ENCODE results near the gene CD74. TPM values are rescaled to one million over a fixed set of nuclear protein-coding genes. Genes with fewer than 3 reads are reported as not detected.

The CD74 gene
- total and polyA plus RNA-seq, 2 of the 13 experiments (the other 11 are each of a cell fraction or from before 2014, with no cell fraction given): 34.1 to 84.4 TPM

DNA sequence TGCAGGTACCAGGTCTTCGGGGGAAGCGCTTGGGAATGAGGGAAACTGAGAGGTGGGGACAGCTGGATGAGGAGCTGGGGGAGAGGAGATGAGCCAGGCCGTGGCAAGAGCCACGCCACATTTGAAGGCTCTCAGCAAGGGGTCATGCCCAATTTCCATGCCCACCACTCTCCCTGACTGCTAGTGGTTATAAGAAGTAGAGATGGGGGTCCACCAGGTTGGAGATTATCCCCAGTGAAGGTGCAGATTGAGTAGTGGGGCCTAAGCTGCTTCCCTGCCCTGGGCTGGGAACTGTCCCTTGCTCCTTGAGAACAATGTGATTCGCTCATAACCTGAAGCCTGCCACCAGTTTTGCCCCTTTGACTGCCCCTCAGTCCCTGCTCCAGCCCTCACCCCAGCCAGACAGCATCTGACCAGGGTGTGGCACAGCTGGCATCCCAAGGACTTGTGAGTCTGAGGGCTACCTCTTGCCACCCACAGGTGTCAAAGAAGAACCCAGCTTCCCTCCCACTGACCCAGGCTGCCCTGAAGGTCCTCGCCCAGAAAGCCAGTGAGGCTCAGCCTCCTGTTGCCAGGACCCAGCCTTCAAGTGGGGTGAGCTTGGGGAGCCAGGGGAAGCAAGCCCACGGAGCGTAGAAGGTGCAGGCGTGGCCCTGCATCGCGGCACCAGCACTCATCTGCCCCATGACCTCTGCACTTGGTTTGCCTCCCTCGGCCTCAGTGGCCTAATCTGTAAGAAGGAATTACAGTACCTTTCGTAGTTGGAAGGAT is 21.5 kb downstream of the CD74 start:
- in situ Hi-C loops (cut with HindIII; ENCODE audit: extremely low pct_ligation_motif_present, low pct_unique_long_range_greater_than_20kb): no loop called here
- TF ChIP-seq ZNF629 (CRISPR knock-in tag; conservative IDR thresholded peaks at IDR 0.05) (no peak), ATF7 (IDR thresholded peaks at IDR 0.05) (no peak), ATF7 (CRISPR knock-in tag; IDR thresholded peaks at IDR 0.05) (no peak), MXI1 (IDR thresholded peaks at IDR 0.05; ENCODE audit: borderline replicate concordance, low read depth, low read length) (no peak), ZNF607 (CRISPR knock-in tag; IDR thresholded peaks at IDR 0.05; ENCODE audit: borderline replicate concordance) (no peak), FIP1L1 (IDR thresholded peaks at IDR 0.05; ENCODE audit: borderline replicate concordance, insufficient read depth, low read depth, low read length) (no peak), NCOA5 (CRISPR knock-in tag; IDR thresholded peaks at IDR 0.05) (no peak), SYNCRIP (IDR thresholded peaks at IDR 0.05; ENCODE audit: insufficient read depth, low read depth, low read length) (no peak), MAZ (IDR thresholded peaks at IDR 0.05; ENCODE audit: borderline replicate concordance, low read depth, low read length) (no peak), MAZ (CRISPR knock-in tag; IDR thresholded peaks at IDR 0.05; ENCODE audit: low read depth) (no peak), ZFYVE20 (CRISPR knock-in tag; IDR thresholded peaks at IDR 0.05; ENCODE audit: borderline replicate concordance, low read depth) (no peak), NR2F2 (IDR thresholded peaks at IDR 0.05; ENCODE audit: borderline replicate concordance, low read depth) (no peak)
- TF ChIP-seq, protein P1, sequence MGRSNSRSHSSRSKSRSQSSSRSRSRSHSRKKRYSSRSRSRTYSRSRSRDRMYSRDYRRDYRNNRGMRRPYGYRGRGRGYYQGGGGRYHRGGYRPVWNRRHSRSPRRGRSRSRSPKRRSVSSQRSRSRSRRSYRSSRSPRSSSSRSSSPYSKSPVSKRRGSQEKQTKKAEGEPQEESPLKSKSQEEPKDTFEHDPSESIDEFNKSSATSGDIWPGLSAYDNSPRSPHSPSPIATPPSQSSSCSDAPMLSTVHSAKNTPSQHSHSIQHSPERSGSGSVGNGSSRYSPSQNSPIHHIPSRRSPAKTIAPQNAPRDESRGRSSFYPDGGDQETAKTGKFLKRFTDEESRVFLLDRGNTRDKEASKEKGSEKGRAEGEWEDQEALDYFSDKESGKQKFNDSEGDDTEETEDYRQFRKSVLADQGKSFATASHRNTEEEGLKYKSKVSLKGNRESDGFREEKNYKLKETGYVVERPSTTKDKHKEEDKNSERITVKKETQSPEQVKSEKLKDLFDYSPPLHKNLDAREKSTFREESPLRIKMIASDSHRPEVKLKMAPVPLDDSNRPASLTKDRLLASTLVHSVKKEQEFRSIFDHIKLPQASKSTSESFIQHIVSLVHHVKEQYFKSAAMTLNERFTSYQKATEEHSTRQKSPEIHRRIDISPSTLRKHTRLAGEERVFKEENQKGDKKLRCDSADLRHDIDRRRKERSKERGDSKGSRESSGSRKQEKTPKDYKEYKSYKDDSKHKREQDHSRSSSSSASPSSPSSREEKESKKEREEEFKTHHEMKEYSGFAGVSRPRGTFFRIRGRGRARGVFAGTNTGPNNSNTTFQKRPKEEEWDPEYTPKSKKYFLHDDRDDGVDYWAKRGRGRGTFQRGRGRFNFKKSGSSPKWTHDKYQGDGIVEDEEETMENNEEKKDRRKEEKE (IDR thresholded peaks at IDR 0.05): no peak
- TF ChIP-seq, protein P2, sequence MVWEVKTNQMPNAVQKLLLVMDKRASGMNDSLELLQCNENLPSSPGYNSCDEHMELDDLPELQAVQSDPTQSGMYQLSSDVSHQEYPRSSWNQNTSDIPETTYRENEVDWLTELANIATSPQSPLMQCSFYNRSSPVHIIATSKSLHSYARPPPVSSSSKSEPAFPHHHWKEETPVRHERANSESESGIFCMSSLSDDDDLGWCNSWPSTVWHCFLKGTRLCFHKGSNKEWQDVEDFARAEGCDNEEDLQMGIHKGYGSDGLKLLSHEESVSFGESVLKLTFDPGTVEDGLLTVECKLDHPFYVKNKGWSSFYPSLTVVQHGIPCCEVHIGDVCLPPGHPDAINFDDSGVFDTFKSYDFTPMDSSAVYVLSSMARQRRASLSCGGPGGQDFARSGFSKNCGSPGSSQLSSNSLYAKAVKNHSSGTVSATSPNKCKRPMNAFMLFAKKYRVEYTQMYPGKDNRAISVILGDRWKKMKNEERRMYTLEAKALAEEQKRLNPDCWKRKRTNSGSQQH (CRISPR knock-in tag; IDR thresholded peaks at IDR 0.05; ENCODE audit: low read depth): no peak
- TF ChIP-seq, protein P3, sequence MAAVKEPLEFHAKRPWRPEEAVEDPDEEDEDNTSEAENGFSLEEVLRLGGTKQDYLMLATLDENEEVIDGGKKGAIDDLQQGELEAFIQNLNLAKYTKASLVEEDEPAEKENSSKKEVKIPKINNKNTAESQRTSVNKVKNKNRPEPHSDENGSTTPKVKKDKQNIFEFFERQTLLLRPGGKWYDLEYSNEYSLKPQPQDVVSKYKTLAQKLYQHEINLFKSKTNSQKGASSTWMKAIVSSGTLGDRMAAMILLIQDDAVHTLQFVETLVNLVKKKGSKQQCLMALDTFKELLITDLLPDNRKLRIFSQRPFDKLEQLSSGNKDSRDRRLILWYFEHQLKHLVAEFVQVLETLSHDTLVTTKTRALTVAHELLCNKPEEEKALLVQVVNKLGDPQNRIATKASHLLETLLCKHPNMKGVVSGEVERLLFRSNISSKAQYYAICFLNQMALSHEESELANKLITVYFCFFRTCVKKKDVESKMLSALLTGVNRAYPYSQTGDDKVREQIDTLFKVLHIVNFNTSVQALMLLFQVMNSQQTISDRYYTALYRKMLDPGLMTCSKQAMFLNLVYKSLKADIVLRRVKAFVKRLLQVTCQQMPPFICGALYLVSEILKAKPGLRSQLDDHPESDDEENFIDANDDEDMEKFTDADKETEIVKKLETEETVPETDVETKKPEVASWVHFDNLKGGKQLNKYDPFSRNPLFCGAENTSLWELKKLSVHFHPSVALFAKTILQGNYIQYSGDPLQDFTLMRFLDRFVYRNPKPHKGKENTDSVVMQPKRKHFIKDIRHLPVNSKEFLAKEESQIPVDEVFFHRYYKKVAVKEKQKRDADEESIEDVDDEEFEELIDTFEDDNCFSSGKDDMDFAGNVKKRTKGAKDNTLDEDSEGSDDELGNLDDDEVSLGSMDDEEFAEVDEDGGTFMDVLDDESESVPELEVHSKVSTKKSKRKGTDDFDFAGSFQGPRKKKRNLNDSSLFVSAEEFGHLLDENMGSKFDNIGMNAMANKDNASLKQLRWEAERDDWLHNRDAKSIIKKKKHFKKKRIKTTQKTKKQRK (IDR thresholded peaks at IDR 0.05; ENCODE audit: low read length): no peak
- TF ChIP-seq, protein P4, sequence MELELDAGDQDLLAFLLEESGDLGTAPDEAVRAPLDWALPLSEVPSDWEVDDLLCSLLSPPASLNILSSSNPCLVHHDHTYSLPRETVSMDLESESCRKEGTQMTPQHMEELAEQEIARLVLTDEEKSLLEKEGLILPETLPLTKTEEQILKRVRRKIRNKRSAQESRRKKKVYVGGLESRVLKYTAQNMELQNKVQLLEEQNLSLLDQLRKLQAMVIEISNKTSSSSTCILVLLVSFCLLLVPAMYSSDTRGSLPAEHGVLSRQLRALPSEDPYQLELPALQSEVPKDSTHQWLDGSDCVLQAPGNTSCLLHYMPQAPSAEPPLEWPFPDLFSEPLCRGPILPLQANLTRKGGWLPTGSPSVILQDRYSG (CRISPR knock-in tag; IDR thresholded peaks at IDR 0.05): no peak
- no TSS peak for BruUV-seq (replicated peaks)
- no peak overlapping the region for H3K9ac ChIP-seq (ENCODE audit: insufficient read depth, low read depth, low read length)
- no peaks in the 10 kb centered on the region for H3K79me2 ChIP-seq (ENCODE audit: insufficient read depth, low read length)
- POLR2A ChIA-PET: no interaction called here
- 96% methylated on average over 5 of the region's 13 CpGs for WGBS (ENCODE audit: low lambda C conversion rate)
- no peak overlapping the region for H3K27ac ChIP-seq (ENCODE audit: extremely low read length, insufficient read depth, low read length)
- no peaks in the 10 kb centered on the region for H4K20me1 ChIP-seq (ENCODE audit: insufficient read depth, low read length)
- H3K27me3 ChIP-seq (ENCODE audit: control insufficient read depth in 1 of 2, insufficient read depth in 2 of 2, low read length in 2 of 2): no peaks in the 10 kb centered on the region
- no peak overlapping the region for H3K4me2 ChIP-seq (ENCODE audit: low read depth, low read length)
- ATAC-seq: no peak
- DNase-seq (ENCODE audit: low spot score): no peak
- H3K4me3 ChIP-seq (replicated peaks in 1 of 3; ENCODE audit: insufficient read depth in 1 of 3, low read depth in 2 of 3, low read length in 3 of 3): no peak overlapping the region
- peaks cover 49 to 92% of the 10 kb centered on the region in 2 experiments for H3K36me3 ChIP-seq (replicated peaks in 1 of 2; ENCODE audit: control insufficient read depth in 1 of 2, insufficient read depth in 2 of 2, low read length in 2 of 2)
- H3K9me3 ChIP-seq (ENCODE audit: low read length): no peaks in the 10 kb centered on the region
- H2AFZ ChIP-seq (ENCODE audit: low read length): no peak overlapping the region
- CTCF ChIA-PET (ENCODE audit: low intra/inter-chr PET ratio, low total read pairs): no interaction called here
- no peaks in the 10 kb centered on the region for H3K4me1 ChIP-seq (ENCODE audit: insufficient read depth, low read length)
- no peak for FAIRE-seq
- intact Hi-C loops (cut with micrococcal nuclease; ENCODE audit: unreplicated experiment): no loop called here

Data from HepG2 (cell line).